Activated B cell treated with CpG ODN at 0.5 μM for 24 hours (primary cell): Measurements from ENCODE around the gene LRRN3. TPM values are rescaled to one million over a fixed set of nuclear protein-coding genes. Genes with fewer than 3 reads are reported as not detected.
"Not testable (repeated sequence)": the region's sequence is repeated elsewhere in the genome, so short reads cannot be mapped to it uniquely, and the experiment has no call there.

ENCODE experiments used
- ATAC-seq: fragments of 200-7000 bp; cut with Tn5 transposase; one replicate; pipeline ENCODE4 v1.10.0; 2021; ENCODE audit warnings: low read depth, mild to moderate bottlenecking, moderate library complexity
- CTCF ChIA-PET: fragments of 350-600 bp; sonication (Branson Sonifier 250); formaldehyde crosslinking; loops from one replicate; lab custom pipeline; 2021; ENCODE audit warnings: antibody characterized with exemption; lab: Charles Lee
- POLR2A ChIA-PET: fragments of 350-600 bp; sonication (Branson Sonifier 250); formaldehyde crosslinking; loops from one replicate; lab custom pipeline; 2021; ENCODE audit warnings: antibody characterized with exemption; lab: Charles Lee
- DNase-seq: peaks from one replicate; pipeline ENCODE4 v3.0.0; 2022
- H3K27ac Mint-ChIP-seq: one replicate; pipeline ENCODE4 v1.8.0; 2020; ENCODE audit warnings: mixed read lengths
- H3K27me3 Mint-ChIP-seq: one replicate; pipeline ENCODE4 v1.8.0; 2021; ENCODE audit warnings: mixed read lengths
- H3K36me3 Mint-ChIP-seq: one replicate; pipeline ENCODE4 v1.8.0; 2021; ENCODE audit warnings: low read depth, mixed read lengths
- H3K4me1 Mint-ChIP-seq: one replicate; pipeline ENCODE4 v1.8.0; 2021; ENCODE audit warnings: mixed read lengths
- H3K4me3 Mint-ChIP-seq: one replicate; pipeline ENCODE4 v1.8.0; 2020; ENCODE audit warnings: mild to moderate bottlenecking, mixed read lengths
- H3K9me3 Mint-ChIP-seq: one replicate; pipeline ENCODE4 v1.8.0; 2020; ENCODE audit warnings: mixed read lengths
- CTCF ChIP-seq: fragments of 200-600 bp; IDR thresholded peaks from one replicate; pipeline ENCODE4 v1.8.0; 2022; ENCODE audit warnings: antibody characterized with exemption, mild to moderate bottlenecking
- intact Hi-C: fragments of 100-400 bp; cut with micrococcal nuclease; formaldehyde crosslinking; loops from one replicate; pipeline ENCODE4 v1.15.1; 2024
- total RNA-seq: library from RNA; stranded (reverse); gene quantifications from 2 replicates; pipeline ENCODE4 v1.2.3, GENCODE V29; 2022

Gene LRRN3
- total RNA-seq, 1 donor from 2014 or later, result not detected

- Mint-ChIP-seq H3K36me3 (peaks cover 4% of the 10 kb centered on the region), H3K4me3 (no peak overlapping the region), H3K9me3 (peaks cover 15% of the 10 kb centered on the region), H3K27me3 (no peaks in the 10 kb centered on the region), H3K4me1 (peaks cover 1% of the 10 kb centered on the region), H3K27ac (no peak overlapping the region)
- POLR2A ChIA-PET, result no interaction called here
- intact Hi-C loops, result no loop called here
- ATAC-seq, result no peak
- TF ChIP-seq CTCF, result no peak
- CTCF ChIA-PET, result no interaction called here
- DNase-seq, result no peak
These were observed 23.2 kb upstream of the LRRN3 start for GRCh38 chr7:111067682-111068081.

- CTCF ChIA-PET, result no interaction called here
- ATAC-seq, result no peak
- H3K4me1 Mint-ChIP-seq, result peaks cover 1% of the 10 kb centered on the region
- H3K4me3 Mint-ChIP-seq, result no peak overlapping the region
- no peak overlapping the region for H3K27ac Mint-ChIP-seq
- no peaks in the 10 kb centered on the region for H3K27me3 Mint-ChIP-seq
- peaks cover 11% of the 10 kb centered on the region for H3K9me3 Mint-ChIP-seq
- no peak for TF ChIP-seq CTCF
- H3K36me3 Mint-ChIP-seq, result peaks cover 4% of the 10 kb centered on the region
- no peak for DNase-seq
- intact Hi-C loops, result no loop called here
- POLR2A ChIA-PET, result no interaction called here
These were observed 22.3 kb upstream of the LRRN3 start for GRCh38 chr7:111068618-111069017.

GRCh38 chr7:111071556-111071955 lies 19.4 kb upstream of the LRRN3 start:
- ChIA-PET POLR2A (no interaction called here), CTCF (no interaction called here)
- Mint-ChIP-seq H3K4me3 (no peak overlapping the region), H3K9me3 (no peaks in the 10 kb centered on the region), H3K36me3 (no peaks in the 10 kb centered on the region), H3K4me1 (peaks cover 12% of the 10 kb centered on the region), H3K27me3 (no peaks in the 10 kb centered on the region), H3K27ac (no peak overlapping the region)
- TF ChIP-seq CTCF, result no peak
- DNase-seq (no peak), ATAC-seq (no peak)
- intact Hi-C loops, result no loop called here

- DNase-seq, H3K4me3 Mint-ChIP-seq, ATAC-seq, H3K9me3 Mint-ChIP-seq, H3K27ac Mint-ChIP-seq, POLR2A ChIA-PET, H3K36me3 Mint-ChIP-seq, H3K27me3 Mint-ChIP-seq: not testable (repeated sequence)
- CTCF ChIA-PET, result interaction anchor here (0.6 kb wide), 1 partner anchor 17 kb away, joined by 3 read pairs; no protein-coding TSS in a partner anchor
- intact Hi-C loops, result loop anchor here (1.0 kb wide), 1 partner anchor 8 kb away; no protein-coding TSS in a partner anchor
- H3K4me1 Mint-ChIP-seq, result peaks cover 12% of the 10 kb centered on the region
These were observed 18.3 kb upstream of the LRRN3 start for GRCh38 chr7:111072658-111073057.

- no peak for ATAC-seq
- no peaks in the 10 kb centered on the region for H3K36me3 Mint-ChIP-seq
- no peaks in the 10 kb centered on the region for H3K27me3 Mint-ChIP-seq
- TF ChIP-seq CTCF, result no peak
- intact Hi-C loops, result no loop called here
- H3K4me1 Mint-ChIP-seq, result peaks cover 11% of the 10 kb centered on the region
- no peak overlapping the region for H3K27ac Mint-ChIP-seq
- ChIA-PET POLR2A (interaction anchor here (1.4 kb wide), 1 partner anchor 9 kb away, joined by 5 read pairs; no protein-coding TSS in a partner anchor), CTCF (no interaction called here)
- DNase-seq, result no peak
- H3K4me3 Mint-ChIP-seq, result no peak overlapping the region
- no peaks in the 10 kb centered on the region for H3K9me3 Mint-ChIP-seq
These were observed 16.7 kb upstream of the LRRN3 start for GRCh38 chr7:111074071-111074747.
